GM12874 (cell line): ENCODE measurements around the gene TTLL12.

Experiments used
- TF ChIP-seq, protein P1 (sequence below): IDR thresholded peaks from 2 replicates; pipeline ENCODE4 v1.5.1; 2011; ENCODE audit warnings: low read depth, mild to moderate bottlenecking, control low read depth, low read length, moderate library complexity; ENCODE audit not compliant: insufficient read depth

The TTLL12 gene

DNA sequence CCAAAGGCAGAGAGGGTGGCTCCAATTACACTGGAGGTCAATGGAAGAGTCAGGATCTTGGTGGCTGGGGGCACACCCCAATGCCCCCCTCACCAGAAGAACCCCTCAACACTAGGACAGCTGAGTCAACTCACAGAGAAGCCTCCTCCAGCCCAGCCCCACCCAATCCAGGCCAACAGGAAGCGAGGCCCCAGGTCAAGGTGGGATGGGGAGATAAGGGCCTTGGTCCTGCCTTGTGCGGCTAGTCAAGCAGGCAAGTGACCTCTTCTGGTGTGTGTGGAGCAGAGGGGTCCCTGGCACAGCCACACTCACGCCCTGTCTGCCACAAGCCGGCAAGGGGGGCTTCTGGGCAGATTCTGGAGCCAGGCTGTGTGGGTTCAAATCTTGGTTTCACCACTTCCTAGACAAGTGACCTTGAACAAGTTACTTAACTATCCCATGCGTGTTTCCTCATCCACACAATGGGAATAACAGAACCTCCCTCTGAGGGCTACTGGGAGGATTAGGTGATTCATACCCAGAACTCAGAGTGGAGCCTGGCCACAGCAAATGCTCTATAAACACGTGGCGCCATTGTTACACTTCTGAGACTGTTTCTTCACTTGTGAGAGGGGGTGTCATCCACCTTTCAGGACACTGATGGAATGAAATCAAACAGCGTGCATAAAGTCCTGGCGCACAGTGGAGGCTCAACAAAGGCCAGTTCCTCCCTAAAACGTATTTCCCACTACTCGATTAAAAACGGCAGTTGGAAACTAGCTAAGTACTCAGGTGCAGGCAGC lies 3.2 kb downstream of the TTLL12 start:
- TF ChIP-seq, protein P1, sequence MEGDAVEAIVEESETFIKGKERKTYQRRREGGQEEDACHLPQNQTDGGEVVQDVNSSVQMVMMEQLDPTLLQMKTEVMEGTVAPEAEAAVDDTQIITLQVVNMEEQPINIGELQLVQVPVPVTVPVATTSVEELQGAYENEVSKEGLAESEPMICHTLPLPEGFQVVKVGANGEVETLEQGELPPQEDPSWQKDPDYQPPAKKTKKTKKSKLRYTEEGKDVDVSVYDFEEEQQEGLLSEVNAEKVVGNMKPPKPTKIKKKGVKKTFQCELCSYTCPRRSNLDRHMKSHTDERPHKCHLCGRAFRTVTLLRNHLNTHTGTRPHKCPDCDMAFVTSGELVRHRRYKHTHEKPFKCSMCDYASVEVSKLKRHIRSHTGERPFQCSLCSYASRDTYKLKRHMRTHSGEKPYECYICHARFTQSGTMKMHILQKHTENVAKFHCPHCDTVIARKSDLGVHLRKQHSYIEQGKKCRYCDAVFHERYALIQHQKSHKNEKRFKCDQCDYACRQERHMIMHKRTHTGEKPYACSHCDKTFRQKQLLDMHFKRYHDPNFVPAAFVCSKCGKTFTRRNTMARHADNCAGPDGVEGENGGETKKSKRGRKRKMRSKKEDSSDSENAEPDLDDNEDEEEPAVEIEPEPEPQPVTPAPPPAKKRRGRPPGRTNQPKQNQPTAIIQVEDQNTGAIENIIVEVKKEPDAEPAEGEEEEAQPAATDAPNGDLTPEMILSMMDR = no peak

DNA sequence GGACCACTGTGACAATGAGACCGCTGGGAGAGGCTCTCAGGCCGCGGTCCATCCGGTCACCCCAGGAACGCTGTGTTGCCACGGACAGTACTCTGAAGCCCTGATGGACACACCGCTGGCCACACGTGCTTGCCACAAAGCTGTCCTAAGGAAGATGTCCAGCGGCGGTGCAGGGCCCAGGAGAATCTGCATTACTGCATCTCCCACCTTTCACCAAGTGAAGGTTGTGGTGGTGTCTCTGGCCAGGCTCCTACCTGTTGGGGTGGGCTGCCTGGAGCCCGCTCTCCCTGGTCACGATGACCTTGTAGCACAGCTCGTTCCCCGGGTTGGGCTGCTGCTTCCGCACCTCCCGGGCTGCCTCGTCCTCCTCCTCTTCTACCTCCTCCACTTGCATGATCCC lies 4.2 kb downstream of the TTLL12 start:
- TF ChIP-seq, protein P1 = no peak

DNA sequence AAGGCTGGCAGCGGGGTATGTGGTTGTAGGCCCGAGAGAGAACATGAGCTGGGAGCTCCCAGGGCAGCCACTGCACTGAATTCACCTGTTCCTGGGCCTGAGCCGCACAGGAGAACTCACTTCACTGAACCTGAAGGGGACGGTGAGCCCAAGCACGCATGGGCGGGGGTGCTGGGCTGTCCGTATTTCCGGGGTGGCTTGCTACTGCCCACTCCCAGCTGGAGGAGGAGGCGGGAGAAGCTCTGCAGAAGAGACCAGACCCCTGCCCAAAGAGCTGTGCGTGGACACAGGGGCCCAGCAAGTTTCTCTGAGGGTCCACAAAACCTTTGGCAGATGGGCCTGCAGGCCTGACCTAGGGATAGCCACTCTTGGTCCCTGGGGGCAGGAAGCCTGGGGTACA lies 4.8 kb downstream of the TTLL12 start:
- TF ChIP-seq, protein P1 = no peak

DNA sequence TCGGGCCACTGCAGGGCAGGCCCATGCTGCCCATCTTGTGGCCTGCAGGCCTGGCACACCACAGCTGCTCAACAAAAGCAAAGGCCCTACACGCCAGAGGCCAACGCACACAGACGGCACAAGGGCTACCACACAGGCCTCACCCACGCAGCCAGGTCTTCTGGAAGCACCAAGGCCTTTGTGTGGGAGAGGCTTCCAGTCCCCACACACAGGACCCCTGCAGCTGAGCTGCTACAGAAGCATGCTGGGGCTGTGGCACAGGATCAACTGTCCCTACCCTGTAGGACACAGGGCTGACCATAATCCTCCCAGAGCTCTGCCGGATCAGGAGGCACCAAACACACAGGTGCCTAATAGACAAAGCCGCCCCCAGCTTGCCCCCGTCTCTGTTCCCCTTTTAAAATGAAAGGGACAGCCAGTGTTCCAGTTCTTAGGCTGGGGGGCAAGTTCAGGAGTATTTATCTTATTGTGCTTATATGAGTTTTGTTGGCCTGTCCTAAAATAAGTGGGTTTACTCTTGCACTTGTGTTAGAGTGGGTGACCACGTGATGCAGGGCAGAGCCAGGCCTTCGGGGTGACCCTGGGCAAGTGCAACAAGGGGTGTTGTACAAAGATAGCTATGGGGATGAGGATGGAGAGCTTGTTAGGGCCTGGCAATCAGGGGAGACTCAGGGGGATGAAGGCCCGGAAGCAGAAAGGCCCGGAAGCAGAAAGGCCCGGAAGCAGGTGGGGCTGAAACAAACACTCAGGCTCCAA lies 5.4 kb downstream of the TTLL12 start:
- TF ChIP-seq, protein P1 = no peak

DNA sequence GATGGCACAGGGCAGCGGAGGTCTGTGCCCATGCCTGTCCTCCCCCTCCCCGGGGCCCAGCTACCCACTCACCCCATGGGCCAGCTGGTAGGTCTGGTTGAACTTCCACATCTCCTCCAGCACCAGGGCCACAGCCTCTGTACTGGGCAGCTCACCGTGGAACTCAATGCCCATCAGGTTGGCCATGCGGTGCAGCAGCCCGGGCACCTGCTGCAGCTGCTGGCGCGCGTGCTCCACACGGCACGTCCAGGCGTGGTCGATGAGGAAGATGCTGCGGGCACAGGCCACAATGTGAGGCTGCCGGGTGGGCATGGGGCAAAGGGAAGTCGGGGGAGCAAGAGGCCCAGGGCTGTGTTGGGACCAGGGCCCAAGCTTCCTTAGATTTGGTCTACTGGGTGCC lies 6.3 kb downstream of the TTLL12 start:
- TF ChIP-seq, protein P1 = no peak

DNA sequence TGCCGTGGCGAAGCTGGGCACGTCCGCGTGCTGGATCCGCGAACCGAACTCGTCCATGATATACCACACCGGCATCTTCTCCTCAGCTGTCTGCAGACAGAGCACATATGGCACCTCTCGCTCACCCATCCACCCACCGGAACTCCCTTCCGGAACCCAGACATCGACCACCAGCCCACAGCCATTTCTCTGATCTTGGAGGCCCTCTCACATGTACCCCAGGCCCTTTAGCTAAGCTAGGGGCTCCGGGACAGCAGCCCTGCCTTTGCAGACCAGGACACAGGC lies 7.1 kb downstream of the TTLL12 start:
- TF ChIP-seq, protein P1 = no peak

DNA sequence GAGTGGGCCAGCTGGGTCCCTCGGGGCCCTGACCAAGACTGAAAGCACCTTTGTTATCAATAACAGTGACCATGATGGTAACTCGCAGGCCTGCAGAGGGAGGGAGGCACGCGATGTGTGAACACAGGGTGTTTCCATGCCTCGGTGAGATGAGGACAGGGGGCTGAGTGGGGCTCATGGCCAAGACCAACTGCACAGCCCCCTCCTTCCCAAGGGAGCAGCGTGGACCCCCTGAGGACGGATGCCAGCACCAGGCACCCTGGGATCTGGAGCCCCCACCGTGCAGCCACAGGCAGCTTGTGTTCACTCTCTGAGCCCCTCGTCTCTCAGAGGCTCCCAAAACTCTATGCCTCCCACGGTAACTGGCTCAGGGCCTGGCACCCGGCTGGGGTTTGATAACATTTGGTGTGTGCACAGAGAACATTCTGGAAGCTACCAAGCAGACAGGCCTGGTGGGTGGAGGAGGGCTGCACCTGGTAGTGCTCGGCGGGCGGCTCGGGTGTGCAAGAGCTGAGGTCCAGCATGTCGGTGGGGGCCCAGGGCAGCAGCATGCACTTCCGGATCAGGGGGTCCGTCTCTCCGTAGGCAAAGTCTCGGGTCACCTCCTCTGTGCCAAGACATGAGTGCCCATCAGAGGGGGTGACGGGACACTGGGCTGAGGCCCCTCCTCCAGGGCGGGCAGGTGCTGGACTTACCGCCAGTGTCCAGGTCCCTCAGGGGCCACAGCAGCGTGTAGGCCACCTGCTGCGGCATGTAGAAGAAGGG lies 7.6 kb downstream of the TTLL12 start:
- TF ChIP-seq, protein P1 = no peak
